Skeletal muscle satellite cell (primary cell): Measurements from ENCODE around the gene TUBB2B.
A peak's percentile ranks its signal among the peaks of the same experiment; 100 is the strongest.
"Not testable (repeated sequence)": the region's sequence is repeated elsewhere in the genome, so short reads cannot be mapped to it uniquely, and the experiment has no call there.

ENCODE experiments used
- H3K27me3 ChIP-seq: 2 replicates; pipeline ENCODE4 v1.7.0; 2013; ENCODE audit warnings: low read length; ENCODE audit not compliant: control insufficient read depth, insufficient read depth
- H3K36me3 ChIP-seq: 2 replicates; pipeline ENCODE4 v1.7.0; 2013; ENCODE audit warnings: mild to moderate bottlenecking, control low read depth, low read length; ENCODE audit not compliant: insufficient read depth
- H3K4me1 ChIP-seq: 2 replicates; pipeline ENCODE4 v1.7.0; 2013; ENCODE audit warnings: low read length; ENCODE audit not compliant: control insufficient read depth, insufficient read depth
- H3K4me2 ChIP-seq: 2 replicates; pipeline ENCODE4 v1.7.0; 2013; ENCODE audit warnings: mild to moderate bottlenecking, low read length
- H3K4me3 ChIP-seq: 2 replicates; pipeline ENCODE4 v1.7.0; 2013; ENCODE audit warnings: low read length
- H3K9ac ChIP-seq: 2 replicates; pipeline ENCODE4 v1.7.0; 2013; ENCODE audit warnings: mild to moderate bottlenecking, low read depth, low read length, moderate library complexity
- H3K9me3 ChIP-seq: replicated peaks from 2 replicates; pipeline ENCODE4 v1.7.0; 2013; ENCODE audit warnings: mild to moderate bottlenecking, control low read depth, low read length

TUBB2B gene

GRCh38 chr6:3242768-3243167 is 15.3 kb upstream of the TUBB2B start:
- no peak overlapping the region for H3K4me3 ChIP-seq
- H3K27me3 ChIP-seq = peaks cover 26% of the 10 kb centered on the region
- no peak overlapping the region for H3K9ac ChIP-seq
- no peak overlapping the region for H3K4me2 ChIP-seq
- H3K36me3 ChIP-seq = no peaks in the 10 kb centered on the region
- H3K4me1 ChIP-seq = peaks cover 21% of the 10 kb centered on the region
- H3K9me3 ChIP-seq = no peaks in the 10 kb centered on the region

GRCh38 chr6:3241745-3242144 is 14.3 kb upstream of the TUBB2B start:
- peaks cover 26% of the 10 kb centered on the region for H3K27me3 ChIP-seq

GRCh38 chr6:3240595-3240994 is 13.1 kb upstream of the TUBB2B start:
- Histone ChIP-seq H3K4me2 (no peak overlapping the region), H3K4me1 (peaks cover 17% of the 10 kb centered on the region), H3K4me3 (no peak overlapping the region), H3K9me3 (no peaks in the 10 kb centered on the region), H3K27me3 (peaks cover 34% of the 10 kb centered on the region), H3K36me3 (no peaks in the 10 kb centered on the region), H3K9ac (no peak overlapping the region)

More at GRCh38 chr6:3241745-3242144, 14.3 kb upstream of the TUBB2B start:
- H3K9ac ChIP-seq, H3K4me3 ChIP-seq, H3K36me3 ChIP-seq, H3K9me3 ChIP-seq, H3K4me2 ChIP-seq: not testable (repeated sequence)
- peaks cover 20% of the 10 kb centered on the region for H3K4me1 ChIP-seq

- Histone ChIP-seq H3K4me3 (no peak overlapping the region), H3K27me3 (peaks cover 39% of the 10 kb centered on the region), H3K9me3 (no peaks in the 10 kb centered on the region), H3K4me1 (peaks cover 17% of the 10 kb centered on the region), H3K36me3 (no peaks in the 10 kb centered on the region), H3K4me2 (no peak overlapping the region), H3K9ac (no peak overlapping the region)
Measured at GRCh38 chr6:3239110-3239830, 11.8 kb upstream of the TUBB2B start.

GRCh38 chr6:3237761-3238662 is 10.6 kb upstream of the TUBB2B start:
- Histone ChIP-seq H3K9ac (peak overlapping the region; percentile 51), H3K27me3 (peaks cover 45% of the 10 kb centered on the region), H3K9me3 (no peaks in the 10 kb centered on the region), H3K4me3 (peak overlapping the region; percentile 58), H3K36me3 (no peaks in the 10 kb centered on the region), H3K4me1 (peaks cover 17% of the 10 kb centered on the region), H3K4me2 (peak overlapping the region; percentile 75)

GRCh38 chr6:3236005-3236404 is 8.6 kb upstream of the TUBB2B start:
- Histone ChIP-seq H3K9ac (no peak overlapping the region), H3K36me3 (no peaks in the 10 kb centered on the region), H3K9me3 (no peaks in the 10 kb centered on the region), H3K27me3 (peaks cover 63% of the 10 kb centered on the region), H3K4me3 (no peak overlapping the region), H3K4me2 (no peak overlapping the region), H3K4me1 (peaks cover 26% of the 10 kb centered on the region)

- Histone ChIP-seq H3K9me3 (no peaks in the 10 kb centered on the region), H3K9ac (no peak overlapping the region), H3K4me1 (peaks cover 26% of the 10 kb centered on the region), H3K27me3 (peaks cover 66% of the 10 kb centered on the region), H3K36me3 (no peaks in the 10 kb centered on the region), H3K4me2 (no peak overlapping the region), H3K4me3 (no peak overlapping the region)
Measured at GRCh38 chr6:3235486-3235885, 8.0 kb upstream of the TUBB2B start.

GRCh38 chr6:3233904-3234303 is 6.5 kb upstream of the TUBB2B start:
- Histone ChIP-seq H3K4me1 (peaks cover 36% of the 10 kb centered on the region), H3K9me3 (no peaks in the 10 kb centered on the region), H3K4me3 (no peak overlapping the region), H3K4me2 (no peak overlapping the region), H3K27me3 (peaks cover 70% of the 10 kb centered on the region), H3K36me3 (no peaks in the 10 kb centered on the region), H3K9ac (no peak overlapping the region)

GRCh38 chr6:3233321-3233720 is 5.9 kb upstream of the TUBB2B start:
- Histone ChIP-seq H3K9me3 (no peaks in the 10 kb centered on the region), H3K4me2 (no peak overlapping the region), H3K9ac (no peak overlapping the region), H3K36me3 (no peaks in the 10 kb centered on the region), H3K4me3 (no peak overlapping the region), H3K4me1 (peaks cover 37% of the 10 kb centered on the region), H3K27me3 (peaks cover 73% of the 10 kb centered on the region)

- H3K36me3 ChIP-seq = no peaks in the 10 kb centered on the region
- H3K4me2 ChIP-seq = peak overlapping the region; percentile 83
- peaks cover 80% of the 10 kb centered on the region for H3K27me3 ChIP-seq
- H3K4me3 ChIP-seq = peak overlapping the region; percentile 67
- H3K9me3 ChIP-seq = no peaks in the 10 kb centered on the region
- H3K4me1 ChIP-seq = peaks cover 35% of the 10 kb centered on the region
- peak overlapping the region; percentile 62 for H3K9ac ChIP-seq
Measured at GRCh38 chr6:3232017-3232945, 4.8 kb upstream of the TUBB2B start.
